ENCODE data around the gene KLK11.

KLK11 gene

GRCh38 chr19:51059715-51060114, 33.3 kb upstream of the KLK11 start:
- Histone ChIP-seq H3K27ac (no peak overlapping the region), H3K9me3 (no peaks in the 10 kb centered on the region), H3K4me3 (ENCODE audit: low read depth in 1 of 2, low read length in 1 of 2) (no peak overlapping the region), H3K4me1 (ENCODE audit: control insufficient read depth in 1 of 2, insufficient read depth in 1 of 2, low read depth in 1 of 2, low read length in 1 of 2) (no peaks in the 10 kb centered on the region), H3K27me3 (peaks cover 72% of the 10 kb centered on the region), H3K36me3 (no peaks in the 10 kb centered on the region)
- no peak for TF ChIP-seq CTCF (IDR thresholded peaks at IDR 0.05)

DNA sequence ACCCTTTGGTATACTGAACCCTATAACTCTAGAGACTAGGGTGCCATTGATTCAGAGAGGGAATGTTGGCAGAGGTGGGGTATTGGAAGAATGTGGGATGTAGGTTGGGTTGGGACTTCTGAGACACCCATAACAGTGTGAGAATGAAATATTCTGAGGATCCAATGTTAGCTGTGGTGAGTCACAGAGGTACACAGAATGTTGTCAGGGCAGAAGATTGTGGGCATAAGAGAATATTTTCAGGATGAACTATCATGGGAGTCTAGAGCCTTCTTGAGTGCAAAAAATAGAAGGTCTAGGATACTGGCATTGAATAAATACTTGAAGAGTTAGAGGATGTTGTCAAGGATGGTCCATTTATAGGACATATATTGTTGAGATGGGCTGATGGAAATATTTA, 29.4 kb upstream of the KLK11 start:
- Histone ChIP-seq H3K4me3 (ENCODE audit: low read depth in 1 of 2, low read length in 1 of 2) (no peak overlapping the region), H3K36me3 (no peaks in the 10 kb centered on the region), H3K4me1 (ENCODE audit: control insufficient read depth in 1 of 2, insufficient read depth in 1 of 2, low read depth in 1 of 2, low read length in 1 of 2) (no peaks in the 10 kb centered on the region), H3K27me3 (peaks cover 51% of the 10 kb centered on the region), H3K9me3 (no peaks in the 10 kb centered on the region), H3K27ac (no peak overlapping the region)
- no peak for TF ChIP-seq CTCF (IDR thresholded peaks at IDR 0.05)

GRCh38 chr19:51047031-51047335, 20.6 kb upstream of the KLK11 start:
- H3K27me3 ChIP-seq = peaks cover 30% of the 10 kb centered on the region
- H3K36me3 ChIP-seq = no peaks in the 10 kb centered on the region
- H3K27ac ChIP-seq = no peak overlapping the region
- H3K9me3 ChIP-seq = no peaks in the 10 kb centered on the region
- no peaks in the 10 kb centered on the region for H3K4me1 ChIP-seq (ENCODE audit: control insufficient read depth in 1 of 2, insufficient read depth in 1 of 2, low read depth in 1 of 2, low read length in 1 of 2)
- H3K4me3 ChIP-seq (ENCODE audit: low read depth in 1 of 2, low read length in 1 of 2) = no peak overlapping the region
- no peak for TF ChIP-seq CTCF (IDR thresholded peaks at IDR 0.05)

GRCh38 chr19:51044327-51044726, 17.9 kb upstream of the KLK11 start:
- Histone ChIP-seq H3K27ac (no peak overlapping the region), H3K4me3 (ENCODE audit: low read depth in 1 of 2, low read length in 1 of 2) (no peak overlapping the region), H3K27me3 (peaks cover 29% of the 10 kb centered on the region), H3K36me3 (no peaks in the 10 kb centered on the region), H3K9me3 (no peaks in the 10 kb centered on the region), H3K4me1 (ENCODE audit: control insufficient read depth in 1 of 2, insufficient read depth in 1 of 2, low read depth in 1 of 2, low read length in 1 of 2) (no peaks in the 10 kb centered on the region)
- TF ChIP-seq CTCF (IDR thresholded peaks at IDR 0.05) = no peak

DNA sequence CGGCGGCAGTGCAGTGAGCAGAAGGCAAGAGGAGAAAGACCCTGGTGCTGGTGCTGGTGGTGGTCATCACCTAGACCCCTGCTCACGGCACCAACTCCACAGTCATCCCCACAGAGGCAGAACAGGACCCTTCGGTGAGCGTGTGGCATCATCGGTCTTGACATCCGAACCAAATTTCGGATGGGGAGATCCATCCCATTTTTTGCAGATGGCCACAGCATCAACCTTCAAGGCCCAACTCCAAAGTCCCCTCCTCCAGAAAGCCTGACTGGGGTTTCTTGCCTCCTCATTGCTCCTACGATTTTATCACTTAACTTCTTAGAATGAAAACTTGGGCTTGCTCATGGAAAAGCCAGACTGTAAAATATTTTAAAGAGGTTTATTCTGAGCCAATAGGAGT, 17.1 kb upstream of the KLK11 start:
- H3K4me1 ChIP-seq (ENCODE audit: control insufficient read depth in 1 of 2, insufficient read depth in 1 of 2, low read depth in 1 of 2, low read length in 1 of 2) = no peaks in the 10 kb centered on the region
- no peaks in the 10 kb centered on the region for H3K9me3 ChIP-seq
- peaks cover 24% of the 10 kb centered on the region for H3K27me3 ChIP-seq
- no peak overlapping the region for H3K27ac ChIP-seq
- TF ChIP-seq CTCF (IDR thresholded peaks at IDR 0.05) = no peak
- H3K4me3 ChIP-seq (ENCODE audit: low read depth in 1 of 2, low read length in 1 of 2) = no peak overlapping the region
- no peaks in the 10 kb centered on the region for H3K36me3 ChIP-seq

DNA sequence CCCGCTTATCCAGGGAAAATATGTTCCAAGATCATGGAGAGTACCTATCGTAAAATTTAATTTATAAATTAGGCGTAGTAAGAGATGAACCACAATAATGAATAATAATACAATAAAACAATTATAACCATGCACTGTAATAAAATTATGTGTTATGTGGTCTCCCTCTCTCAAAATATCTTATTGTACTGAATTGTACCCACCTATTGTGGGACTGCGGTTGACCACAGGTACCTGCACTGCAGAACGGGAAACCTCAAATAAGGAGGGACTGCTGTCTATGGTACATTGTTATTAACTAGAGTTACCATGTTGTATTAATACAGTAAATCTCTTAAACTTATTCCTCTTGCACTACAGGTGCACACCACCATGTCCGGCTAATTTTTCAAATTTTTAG, 13.7 kb upstream of the KLK11 start:
- Histone ChIP-seq H3K9me3 (no peaks in the 10 kb centered on the region), H3K4me1 (ENCODE audit: control insufficient read depth in 1 of 2, insufficient read depth in 1 of 2, low read depth in 1 of 2, low read length in 1 of 2) (no peaks in the 10 kb centered on the region), H3K4me3 (ENCODE audit: low read depth in 1 of 2, low read length in 1 of 2) (no peak overlapping the region), H3K27me3 (peaks cover 6% of the 10 kb centered on the region), H3K36me3 (no peaks in the 10 kb centered on the region), H3K27ac (no peak overlapping the region)
- TF ChIP-seq CTCF (IDR thresholded peaks at IDR 0.05) = no peak
